Natural killer cell (primary cell): Measurements from ENCODE around the gene TTF1. TPM values are rescaled to one million over a fixed set of nuclear protein-coding genes. Genes with fewer than 3 reads are reported as not detected.

Experiments used
- ATAC-seq, 3 donors: fragments of 150-1000 bp in 2 of 3; fragments of 200-7000 bp in 1 of 3; cut with Tn5 transposase; 1 replicate in 1 of 3; 2 replicates in 2 of 3; pipeline ENCODE4 v1.10.0; 2021; ENCODE audit warnings: mild to moderate bottlenecking in 2 of 3, moderate library complexity in 2 of 3
- DNase-seq, 2 donors: peaks; one replicate each; pipeline versions ENCODE4 v3.0.0 to v3.0.0-alpha.2; 2013 to 2021; ENCODE audit warnings: mixed read lengths in 1 of 2
- H3K27ac ChIP-seq: one replicate; pipeline ENCODE4 v1.5.1; 2013; ENCODE audit warnings: mild to moderate bottlenecking, low read length
- H3K27me3 ChIP-seq: one replicate; pipeline ENCODE4 v1.6.1; 2013; ENCODE audit warnings: low read length; ENCODE audit not compliant: control insufficient read depth, insufficient read depth
- H3K36me3 ChIP-seq: one replicate; pipeline ENCODE4 v1.6.1; 2013; ENCODE audit warnings: low read length; ENCODE audit not compliant: control insufficient read depth, insufficient read depth
- H3K4me1 ChIP-seq: one replicate; pipeline ENCODE4 v1.6.1; 2013; ENCODE audit warnings: low read length; ENCODE audit not compliant: control insufficient read depth, insufficient read depth
- H3K4me3 ChIP-seq: one replicate; pipeline ENCODE4 v1.5.1; 2013; ENCODE audit warnings: low read length
- H3K9me3 ChIP-seq: one replicate; pipeline ENCODE4 v1.6.1; 2013; ENCODE audit warnings: low read length; ENCODE audit not compliant: control insufficient read depth, insufficient read depth
- H3K27ac Mint-ChIP-seq, 2 donors: one replicate each; pipeline ENCODE4 v1.8.0; 2022; ENCODE audit warnings: mild to moderate bottlenecking in 2 of 2, mixed read lengths in 2 of 2, moderate library complexity in 1 of 2
- H3K27me3 Mint-ChIP-seq, 2 donors: one replicate each; pipeline ENCODE4 v1.8.0; 2022; ENCODE audit warnings: low read depth in 2 of 2, mixed read lengths in 2 of 2
- H3K36me3 Mint-ChIP-seq: one replicate; pipeline ENCODE4 v1.8.0; 2022; ENCODE audit warnings: mixed read lengths
- H3K4me1 Mint-ChIP-seq, 2 donors: one replicate each; pipeline ENCODE4 v1.8.0; 2022; ENCODE audit warnings: mixed read lengths in 2 of 2
- H3K4me3 Mint-ChIP-seq: one replicate; pipeline ENCODE4 v1.8.0; 2022; ENCODE audit warnings: mild to moderate bottlenecking, moderate library complexity, mixed read lengths
- H3K9me3 Mint-ChIP-seq, 2 donors: one replicate each; pipeline ENCODE4 v1.8.0; 2022; ENCODE audit warnings: mixed read lengths in 2 of 2
- WGBS: methylation state at CpG from one replicate; pipeline ENCODE4 v1.1.7; 2013; ENCODE audit warnings: missing lambda C conversion rate; ENCODE audit not compliant: insufficient coverage; 5-methylcytosine and 5-hydroxymethylcytosine counted together
- intact Hi-C: fragments of 100-400 bp; cut with micrococcal nuclease; formaldehyde crosslinking; loops from one replicate; pipeline ENCODE4 v1.14.2; 2022
- total RNA-seq, 4 donors: library from RNA; stranded (reverse); fragments of 120-200 nt in 1 of 4; gene quantifications; one replicate each; pipeline versions ENCODE4 v1.2.3 to v1.2.4, GENCODE V29; 2013 to 2022
- TF ChIP-seq, protein P1 (sequence below): fragments of 200-600 bp; IDR thresholded peaks from one replicate; pipeline ENCODE4 v1.8.0; 2022; ENCODE audit warnings: antibody characterized with exemption

Gene TTF1
- total RNA-seq, 3 donors from 2014 or later (not counting 1 experiment from before 2014, with no cell fraction given) = 11.2 to 14.5 (median 12.9) TPM

DNA sequence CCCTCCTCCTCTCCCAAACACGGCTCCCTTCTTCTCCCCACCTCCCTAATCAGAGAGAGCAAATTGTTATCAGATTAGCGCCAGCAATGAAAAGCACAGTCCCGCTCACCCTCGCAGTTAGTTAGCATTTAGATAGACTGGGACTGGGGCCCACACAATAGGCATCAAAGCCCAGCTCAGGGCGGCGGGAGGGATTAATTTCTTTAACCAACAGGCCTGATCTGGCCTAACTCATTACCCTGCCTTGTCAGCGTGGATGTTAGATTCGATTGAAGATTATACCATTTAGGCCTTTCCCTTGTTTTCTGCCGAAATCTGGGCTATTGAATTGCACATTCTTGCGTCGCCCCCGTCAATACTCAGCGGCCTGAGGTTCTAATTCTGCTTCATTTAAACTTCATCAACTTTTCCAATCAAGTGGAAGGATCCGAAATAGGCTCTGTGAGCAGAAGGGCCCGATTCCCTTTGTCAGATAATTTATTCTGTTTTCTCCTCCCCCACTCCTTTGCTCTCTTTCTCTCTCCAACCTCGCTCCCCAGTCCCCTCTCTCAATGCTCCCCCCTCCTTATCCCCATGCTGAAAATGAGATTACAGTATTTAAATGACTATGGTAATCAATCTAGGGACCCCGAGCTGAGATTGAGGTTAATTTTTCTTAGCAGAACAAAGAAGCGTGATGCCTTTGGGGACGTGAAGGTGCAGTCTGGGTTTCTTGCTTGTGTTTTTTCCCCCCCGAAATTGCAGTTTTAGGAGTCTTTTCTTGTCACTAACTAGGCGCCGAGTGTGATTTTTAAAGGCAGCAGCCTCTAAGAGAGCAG is 18.4 kb upstream of the TTF1 start:
- Mint-ChIP-seq H3K27ac (no peak overlapping the region), H3K27me3 (peaks cover 44 to 51% of the 10 kb centered on the region in 2 donors), H3K4me1 (no peaks in the 10 kb centered on the region), H3K4me3 (no peak overlapping the region), H3K36me3 (no peaks in the 10 kb centered on the region), H3K9me3 (no peaks in the 10 kb centered on the region)
- Histone ChIP-seq H3K4me1 (no peaks in the 10 kb centered on the region), H3K27me3 (no peaks in the 10 kb centered on the region), H3K9me3 (no peaks in the 10 kb centered on the region), H3K4me3 (no peak overlapping the region), H3K27ac (no peak overlapping the region), H3K36me3 (no peaks in the 10 kb centered on the region)
- WGBS = 56% methylated on average over 21 of the region's 22 CpGs
- TF ChIP-seq, protein P1, sequence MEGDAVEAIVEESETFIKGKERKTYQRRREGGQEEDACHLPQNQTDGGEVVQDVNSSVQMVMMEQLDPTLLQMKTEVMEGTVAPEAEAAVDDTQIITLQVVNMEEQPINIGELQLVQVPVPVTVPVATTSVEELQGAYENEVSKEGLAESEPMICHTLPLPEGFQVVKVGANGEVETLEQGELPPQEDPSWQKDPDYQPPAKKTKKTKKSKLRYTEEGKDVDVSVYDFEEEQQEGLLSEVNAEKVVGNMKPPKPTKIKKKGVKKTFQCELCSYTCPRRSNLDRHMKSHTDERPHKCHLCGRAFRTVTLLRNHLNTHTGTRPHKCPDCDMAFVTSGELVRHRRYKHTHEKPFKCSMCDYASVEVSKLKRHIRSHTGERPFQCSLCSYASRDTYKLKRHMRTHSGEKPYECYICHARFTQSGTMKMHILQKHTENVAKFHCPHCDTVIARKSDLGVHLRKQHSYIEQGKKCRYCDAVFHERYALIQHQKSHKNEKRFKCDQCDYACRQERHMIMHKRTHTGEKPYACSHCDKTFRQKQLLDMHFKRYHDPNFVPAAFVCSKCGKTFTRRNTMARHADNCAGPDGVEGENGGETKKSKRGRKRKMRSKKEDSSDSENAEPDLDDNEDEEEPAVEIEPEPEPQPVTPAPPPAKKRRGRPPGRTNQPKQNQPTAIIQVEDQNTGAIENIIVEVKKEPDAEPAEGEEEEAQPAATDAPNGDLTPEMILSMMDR = no peak
- intact Hi-C loops = no loop called here
- DNase-seq (no peak), ATAC-seq (no peak)

DNA sequence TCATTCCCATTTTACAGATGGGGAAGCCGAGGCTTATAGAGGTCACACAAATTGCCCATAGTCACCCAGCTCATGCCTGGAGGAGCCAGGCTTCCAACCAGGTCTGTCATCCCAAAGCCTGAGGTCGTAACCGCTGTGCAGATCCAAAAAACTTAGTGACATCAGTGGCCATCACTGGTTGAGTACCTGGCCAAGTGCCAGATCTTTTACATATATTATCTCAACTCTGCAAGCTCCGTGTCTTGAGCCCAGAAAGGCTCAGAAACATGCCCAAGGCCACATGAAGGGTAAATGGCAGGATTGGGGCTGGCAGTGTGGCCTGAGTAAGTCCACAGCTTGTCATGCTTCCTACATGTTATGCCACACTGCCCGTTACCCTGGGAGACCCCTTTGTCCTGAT is 16.9 kb upstream of the TTF1 start:
- H3K27ac Mint-ChIP-seq = no peak overlapping the region

DNA sequence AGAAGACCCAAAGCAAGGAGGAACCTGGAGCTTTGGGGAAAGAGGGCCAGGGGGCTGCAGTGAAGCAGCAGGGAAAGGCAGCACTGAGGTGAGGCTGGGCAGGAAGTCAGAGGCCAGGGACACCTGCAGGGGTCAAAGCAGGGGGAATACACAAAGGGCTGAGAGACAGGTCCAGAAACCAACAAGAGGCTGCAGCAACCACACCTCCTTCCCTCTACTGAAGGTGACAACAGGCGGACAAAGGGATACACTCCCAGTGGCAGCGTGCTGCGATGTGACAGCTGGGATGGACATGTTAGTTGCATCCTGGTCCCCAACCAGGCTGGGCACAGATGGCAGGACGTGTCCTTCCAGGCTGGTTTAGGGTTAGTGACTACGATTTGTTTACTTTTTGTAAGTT is 15.9 kb upstream of the TTF1 start:
- H3K36me3 ChIP-seq = no peaks in the 10 kb centered on the region
- peaks cover 8% of the 10 kb centered on the region for H3K27me3 ChIP-seq
- WGBS = 86% methylated on average over 5 of the region's 5 CpGs
- H3K27me3 Mint-ChIP-seq = peaks cover 55 to 64% of the 10 kb centered on the region in 2 donors
- H3K9me3 Mint-ChIP-seq = no peaks in the 10 kb centered on the region
- H3K27ac Mint-ChIP-seq = no peak overlapping the region
- TF ChIP-seq, protein P1 = no peak
- H3K36me3 Mint-ChIP-seq = no peaks in the 10 kb centered on the region
- no peaks in the 10 kb centered on the region for H3K4me1 Mint-ChIP-seq
- H3K27ac ChIP-seq = no peak overlapping the region
- no peak overlapping the region for H3K4me3 Mint-ChIP-seq
- H3K4me3 ChIP-seq = no peak overlapping the region
- H3K4me1 ChIP-seq = no peaks in the 10 kb centered on the region
- no peak for DNase-seq
- no peaks in the 10 kb centered on the region for H3K9me3 ChIP-seq
- intact Hi-C loops = no loop called here
- ATAC-seq = no peak

More for the DNA sequence above, 16.9 kb upstream of the TTF1 start:
- H3K36me3 ChIP-seq = no peaks in the 10 kb centered on the region
- no peak overlapping the region for H3K4me3 Mint-ChIP-seq
- ATAC-seq (no peak), DNase-seq (no peak)
- no peaks in the 10 kb centered on the region for H3K4me1 ChIP-seq
- intact Hi-C loops = no loop called here
- WGBS = 78% methylated on average over 5 of the region's 5 CpGs
- H3K27me3 Mint-ChIP-seq = peaks cover 48 to 55% of the 10 kb centered on the region in 2 donors
- H3K4me1 Mint-ChIP-seq = no peaks in the 10 kb centered on the region
- H3K36me3 Mint-ChIP-seq = no peaks in the 10 kb centered on the region
- no peaks in the 10 kb centered on the region for H3K9me3 Mint-ChIP-seq
- H3K27ac ChIP-seq = no peak overlapping the region
- TF ChIP-seq, protein P1 = no peak
- H3K27me3 ChIP-seq = peaks cover under 1% of the 10 kb centered on the region
- H3K9me3 ChIP-seq = no peaks in the 10 kb centered on the region
- no peak overlapping the region for H3K4me3 ChIP-seq
